Activated CD8-positive, alpha-beta T cell treated with anti-CD3 and anti-CD28 coated beads, Interleukin-2, amount 10 ng/mL, durations not matched to agents 7 days and 5 days (primary cell): Measurements from ENCODE around the gene CA11. TPM values are rescaled to one million over a fixed set of nuclear protein-coding genes. Genes with fewer than 3 reads are reported as not detected.
A peak's percentile ranks its signal among the peaks of the same experiment; 100 is the strongest.
"Not testable (repeated sequence)": the region's sequence is repeated elsewhere in the genome, so short reads cannot be mapped to it uniquely, and the experiment has no call there.

Experiments used
- ATAC-seq: fragments of 150-1000 bp; cut with Tn5 transposase; one replicate; pipeline ENCODE4 v1.10.0; 2021; ENCODE audit warnings: moderate library complexity
- CTCF ChIA-PET: fragments of 350-600 bp; sonication (Branson Sonifier 250); formaldehyde crosslinking; loops from one replicate; lab custom pipeline; 2021; ENCODE audit warnings: antibody characterized with exemption; lab: Charles Lee
- POLR2A ChIA-PET: fragments of 350-600 bp; sonication (Branson Sonifier 250); formaldehyde crosslinking; loops from one replicate; lab custom pipeline; 2021; ENCODE audit warnings: antibody characterized with exemption; lab: Charles Lee
- DNase-seq: peaks from one replicate; pipeline ENCODE4 v3.0.0-alpha.2; 2020
- H3K27ac Mint-ChIP-seq: one replicate; pipeline ENCODE4 v1.8.0; 2021; ENCODE audit warnings: mild to moderate bottlenecking, mixed read lengths
- H3K27me3 Mint-ChIP-seq: one replicate; pipeline ENCODE4 v1.8.0; 2021; ENCODE audit warnings: low read depth, mixed read lengths
- H3K36me3 Mint-ChIP-seq: one replicate; pipeline ENCODE4 v1.8.0; 2021; ENCODE audit warnings: low read depth, mixed read lengths
- H3K4me1 Mint-ChIP-seq: one replicate; pipeline ENCODE4 v1.8.0; 2021; ENCODE audit warnings: low read depth, mixed read lengths
- H3K4me3 Mint-ChIP-seq: one replicate; pipeline ENCODE4 v1.8.0; 2021; ENCODE audit warnings: mild to moderate bottlenecking, mixed read lengths
- H3K9me3 Mint-ChIP-seq: one replicate; pipeline ENCODE4 v1.8.0; 2022; ENCODE audit warnings: mixed read lengths; ENCODE audit not compliant: insufficient read depth
- total RNA-seq, 2 experiments: library from RNA; stranded (reverse); gene quantifications; one replicate each; pipeline ENCODE4 v1.2.3, GENCODE V29; 2021

CA11 gene
- total RNA-seq: 1 to 10 TPM; 5.2 to 6.3 TPM

DNA sequence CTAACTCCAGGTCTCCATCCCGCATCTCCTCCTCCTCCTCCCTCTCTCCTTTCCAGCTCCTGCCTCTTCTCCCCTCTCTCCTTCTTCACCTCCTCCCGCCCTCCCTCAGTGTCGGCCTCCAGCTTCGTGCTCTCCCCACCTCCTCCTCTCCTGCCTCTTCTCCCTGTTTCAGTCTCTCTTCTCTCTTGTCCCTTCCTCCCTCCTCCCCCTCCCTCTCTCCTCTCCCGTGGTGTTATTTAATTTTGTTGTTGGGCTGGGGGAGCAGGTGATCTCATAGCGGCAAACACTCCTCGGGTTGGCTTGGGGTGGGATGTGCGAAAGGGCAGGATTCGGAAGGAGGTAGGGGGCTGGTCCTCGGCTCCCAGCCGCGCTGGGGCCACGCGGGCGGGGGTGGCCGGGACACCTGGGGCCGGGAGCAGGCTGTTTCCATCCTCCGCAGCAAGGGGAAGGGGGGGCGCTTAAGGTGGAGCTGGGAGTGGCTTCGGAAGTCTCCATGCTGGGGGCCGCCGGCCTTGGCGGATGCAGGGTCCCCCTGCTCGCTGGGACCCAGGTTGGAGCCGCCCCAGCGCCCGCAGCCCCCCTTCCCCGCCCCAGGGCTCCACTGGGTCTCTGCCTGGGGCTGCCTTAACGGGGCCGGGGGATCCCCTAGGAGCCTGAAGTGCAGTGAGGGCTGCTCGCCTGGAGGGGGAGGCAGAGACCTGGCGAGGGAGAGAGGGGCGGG lies at the start of gene CA11:
Gene CA11 (minus strand): TSS at position 187 of the 721 bp plus-strand sequence. CDS start 555 bp downstream, outside the sequence.
- ChIA-PET POLR2A (interaction anchor here (0.6 to 1.9 kb wide), 5 partner anchors 9 to 308 kb away, joined by 3 to 9 read pairs (median 4); partner anchors contain the start of genes BAX, DBP, RPL18 and SPHK2), CTCF (interaction anchor here (0.8 to 3.0 kb wide), 22 partner anchors 12 to 347 kb away, joined by 3 to 36 read pairs (median 6); partner anchors contain the start of genes GYS1, HSD17B14 and RUVBL2)
- Mint-ChIP-seq H3K27me3 (no peaks in the 10 kb centered on the region), H3K4me1 (peaks cover 46% of the 10 kb centered on the region), H3K9me3 (no peaks in the 10 kb centered on the region), H3K36me3 (no peaks in the 10 kb centered on the region), H3K27ac (peak within 1 kb of the TSS; percentile 76), H3K4me3 (peak within 1 kb of the TSS; percentile 79)
- DNase-seq: peak; percentile 93
- peak; percentile 90 for ATAC-seq

GRCh38 chr19:48693629-48694028 lies 47.6 kb upstream of the CA11 start:
- H3K27ac Mint-ChIP-seq, POLR2A ChIA-PET, H3K4me3 Mint-ChIP-seq, H3K4me1 Mint-ChIP-seq, ATAC-seq, H3K36me3 Mint-ChIP-seq, CTCF ChIA-PET, H3K9me3 Mint-ChIP-seq, DNase-seq: not testable (repeated sequence)
- peaks cover 14% of the 10 kb centered on the region for H3K27me3 Mint-ChIP-seq

GRCh38 chr19:48689449-48689848 lies 43.5 kb upstream of the CA11 start:
- H3K4me1 Mint-ChIP-seq: no peaks in the 10 kb centered on the region
- no peak for DNase-seq
- no peaks in the 10 kb centered on the region for H3K36me3 Mint-ChIP-seq
- no peak overlapping the region for H3K4me3 Mint-ChIP-seq
- CTCF ChIA-PET: no interaction called here
- no peaks in the 10 kb centered on the region for H3K27me3 Mint-ChIP-seq
- ATAC-seq: no peak
- no peak overlapping the region for H3K27ac Mint-ChIP-seq
- POLR2A ChIA-PET: interaction anchor here (0.6 kb wide), 1 partner anchor 439 kb away, joined by 3 read pairs; no protein-coding TSS in a partner anchor
- H3K9me3 Mint-ChIP-seq: no peaks in the 10 kb centered on the region

GRCh38 chr19:48687776-48688175 lies 41.8 kb upstream of the CA11 start:
- POLR2A ChIA-PET: no interaction called here
- H3K27me3 Mint-ChIP-seq: no peaks in the 10 kb centered on the region

GRCh38 chr19:48686637-48687036 lies 40.6 kb upstream of the CA11 start:
- CTCF ChIA-PET: interaction anchor here (1.6 kb wide), 1 partner anchor 41 kb away, joined by 4 read pairs; the partner anchor contains the start of gene CA11
- H3K4me1 Mint-ChIP-seq, ATAC-seq, H3K9me3 Mint-ChIP-seq, H3K4me3 Mint-ChIP-seq, H3K36me3 Mint-ChIP-seq, DNase-seq, POLR2A ChIA-PET, H3K27me3 Mint-ChIP-seq, H3K27ac Mint-ChIP-seq: not testable (repeated sequence)

More at GRCh38 chr19:48687776-48688175, 41.8 kb upstream of the CA11 start:
- Mint-ChIP-seq H3K9me3 (no peaks in the 10 kb centered on the region), H3K4me1 (no peaks in the 10 kb centered on the region), H3K36me3 (no peaks in the 10 kb centered on the region), H3K27ac (no peak overlapping the region), H3K4me3 (no peak overlapping the region)
- DNase-seq: no peak
- CTCF ChIA-PET: interaction anchor here (1.3 to 1.6 kb wide), 2 partner anchors 42 to 100 kb away, joined by 4 to 5 read pairs; partner anchors contain the start of gene CA11
- ATAC-seq: no peak

- Mint-ChIP-seq H3K9me3 (no peaks in the 10 kb centered on the region), H3K4me1 (peaks cover 1% of the 10 kb centered on the region), H3K36me3 (no peaks in the 10 kb centered on the region), H3K27me3 (no peaks in the 10 kb centered on the region), H3K27ac (no peak overlapping the region), H3K4me3 (no peak overlapping the region)
- ChIA-PET POLR2A (no interaction called here), CTCF (no interaction called here)
- DNase-seq (no peak), ATAC-seq (no peak)
Observed at GRCh38 chr19:48686088-48686487, 40.1 kb upstream of the CA11 start.

DNA sequence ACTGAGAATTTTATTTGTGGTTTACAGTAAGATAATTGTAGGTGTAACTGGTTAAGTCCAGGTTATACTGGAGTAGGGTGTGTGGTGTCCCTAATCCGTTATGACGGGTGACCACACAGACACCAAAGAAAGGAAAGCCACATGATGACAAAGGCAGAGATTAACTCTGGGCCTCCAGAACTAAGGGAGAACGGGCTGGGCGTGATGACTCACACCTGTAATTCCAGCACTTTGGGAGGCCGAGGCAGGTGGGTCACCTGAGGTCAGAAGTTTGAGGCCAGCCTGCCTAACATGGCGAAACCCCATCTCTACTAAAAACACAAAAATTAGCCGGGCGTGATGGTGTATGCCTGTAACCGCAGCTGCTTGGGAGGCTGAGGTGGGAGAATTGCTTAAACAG lies 39.6 kb upstream of the CA11 start:
- Mint-ChIP-seq H3K9me3 (no peaks in the 10 kb centered on the region), H3K36me3 (no peaks in the 10 kb centered on the region), H3K27me3 (no peaks in the 10 kb centered on the region), H3K4me1 (peaks cover 2% of the 10 kb centered on the region), H3K27ac (no peak overlapping the region), H3K4me3 (no peak overlapping the region)
- CTCF ChIA-PET: no interaction called here
- DNase-seq (no peak), ATAC-seq (no peak)
- POLR2A ChIA-PET: no interaction called here

DNA sequence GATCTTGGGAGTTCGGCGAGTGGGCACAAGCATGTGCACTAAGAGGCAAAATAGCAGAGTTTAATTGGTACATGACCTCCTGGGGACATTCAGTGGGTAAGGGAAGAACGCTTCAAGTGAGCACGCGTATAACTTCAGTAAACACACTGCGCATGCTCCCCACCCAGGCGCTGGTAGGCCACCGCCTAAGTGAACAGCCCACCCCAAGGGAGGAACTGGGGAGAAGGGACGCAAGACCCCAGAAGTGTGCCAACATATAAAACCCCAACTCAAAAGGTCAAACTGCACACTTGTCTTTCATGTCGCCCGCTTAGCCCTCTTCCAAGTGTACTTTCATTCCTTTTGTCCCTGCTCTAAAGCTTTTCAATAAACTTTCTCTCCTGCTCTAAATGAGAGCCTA lies 37.4 kb upstream of the CA11 start:
- CTCF ChIA-PET: interaction anchor here (1.9 kb wide), 1 partner anchor 8 kb away, joined by 8 read pairs; no protein-coding TSS in a partner anchor
- Mint-ChIP-seq H3K4me3 (no peak overlapping the region), H3K9me3 (no peaks in the 10 kb centered on the region), H3K27me3 (no peaks in the 10 kb centered on the region), H3K36me3 (no peaks in the 10 kb centered on the region), H3K27ac (no peak overlapping the region), H3K4me1 (peaks cover 2% of the 10 kb centered on the region)
- POLR2A ChIA-PET: no interaction called here
- DNase-seq (peak; percentile 24), ATAC-seq (no peak)

- DNase-seq: no peak
- Mint-ChIP-seq H3K27ac (no peak overlapping the region), H3K27me3 (no peaks in the 10 kb centered on the region), H3K4me1 (peaks cover 2% of the 10 kb centered on the region), H3K36me3 (no peaks in the 10 kb centered on the region), H3K4me3 (no peak overlapping the region), H3K9me3 (no peaks in the 10 kb centered on the region)
- POLR2A ChIA-PET: no interaction called here
- CTCF ChIA-PET: no interaction called here
- no peak for ATAC-seq
Observed at GRCh38 chr19:48681127-48681470, 35.1 kb upstream of the CA11 start.

DNA sequence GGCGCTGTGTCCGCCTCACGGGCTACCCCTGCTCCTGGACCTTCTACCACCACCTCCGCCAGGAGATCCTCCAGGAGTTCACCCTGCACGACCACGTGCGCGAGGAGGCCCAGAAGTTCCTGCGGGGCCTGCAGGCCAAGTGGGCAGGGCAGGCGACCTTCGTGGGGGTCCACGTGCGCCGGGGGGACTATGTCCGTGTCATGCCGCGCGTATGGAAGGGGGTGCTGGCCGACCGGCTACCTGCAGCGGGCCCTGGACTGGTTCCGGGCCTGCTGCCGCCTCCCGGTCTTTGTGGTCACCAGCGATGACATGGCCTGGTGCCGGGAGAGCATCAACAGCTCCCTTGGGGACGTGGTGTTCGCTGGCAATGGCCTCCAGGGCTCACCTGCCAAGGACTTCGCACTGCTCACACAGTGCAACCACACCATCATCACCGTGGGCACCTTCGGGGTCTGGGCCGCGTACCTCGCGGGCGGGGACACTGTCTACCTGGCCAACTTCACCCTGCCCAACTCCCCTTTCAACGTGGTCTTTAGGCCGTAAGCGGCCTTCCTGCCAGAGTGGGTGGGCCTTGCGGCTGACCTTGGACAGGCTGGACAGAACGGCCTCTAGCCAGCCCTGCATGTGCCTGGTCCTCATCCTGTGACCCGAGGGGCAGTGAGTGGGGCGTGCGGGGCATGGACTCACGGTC lies 34.6 kb upstream of the CA11 start:
- DNase-seq (no peak), ATAC-seq (no peak)
- Mint-ChIP-seq H3K27ac (no peak overlapping the region), H3K9me3 (no peaks in the 10 kb centered on the region), H3K4me3 (no peak overlapping the region), H3K27me3 (no peaks in the 10 kb centered on the region), H3K36me3 (no peaks in the 10 kb centered on the region), H3K4me1 (peaks cover 2% of the 10 kb centered on the region)
- POLR2A ChIA-PET: no interaction called here
- CTCF ChIA-PET: no interaction called here

- ATAC-seq, DNase-seq, H3K9me3 Mint-ChIP-seq, H3K4me1 Mint-ChIP-seq, POLR2A ChIA-PET, H3K36me3 Mint-ChIP-seq, CTCF ChIA-PET, H3K4me3 Mint-ChIP-seq, H3K27ac Mint-ChIP-seq, H3K27me3 Mint-ChIP-seq: not testable (repeated sequence)
Observed at GRCh38 chr19:48680006-48680405, 34.0 kb upstream of the CA11 start.

DNA sequence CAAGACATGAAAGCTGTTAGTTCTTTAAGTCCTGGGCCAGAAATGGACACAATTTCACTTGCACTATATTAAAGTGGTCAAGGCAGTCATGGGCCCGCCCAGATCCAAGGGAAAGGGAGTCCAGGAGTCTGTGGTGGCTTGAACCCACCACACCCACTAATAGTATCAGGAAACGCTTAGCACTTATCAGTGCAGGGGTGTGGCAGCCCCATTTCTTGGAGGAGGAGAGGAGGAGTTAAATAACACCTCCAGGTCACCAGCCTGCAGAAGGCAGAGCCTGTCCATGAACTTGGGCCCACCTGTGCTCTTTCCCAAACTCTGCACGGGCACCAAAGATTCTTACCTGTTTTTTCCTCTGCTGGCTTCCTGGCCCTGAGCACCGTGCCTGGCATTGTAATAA lies 32.2 kb upstream of the CA11 start:
- Mint-ChIP-seq H3K27me3 (no peaks in the 10 kb centered on the region), H3K27ac (no peak overlapping the region), H3K36me3 (no peaks in the 10 kb centered on the region), H3K4me3 (no peak overlapping the region), H3K9me3 (no peaks in the 10 kb centered on the region), H3K4me1 (peaks cover 8% of the 10 kb centered on the region)
- DNase-seq (no peak), ATAC-seq (no peak)
- CTCF ChIA-PET: interaction anchor here (1.3 kb wide), 1 partner anchor 12 kb away, joined by 3 read pairs; no protein-coding TSS in a partner anchor
- POLR2A ChIA-PET: no interaction called here
